ENCODE measurements around the gene KCNJ15. TPM values are rescaled to one million over a fixed set of nuclear protein-coding genes. Genes with fewer than 3 reads are reported as not detected.

KCNJ15 gene
- total RNA-seq, 1 donor from 2014 or later = 2.1 TPM

DNA sequence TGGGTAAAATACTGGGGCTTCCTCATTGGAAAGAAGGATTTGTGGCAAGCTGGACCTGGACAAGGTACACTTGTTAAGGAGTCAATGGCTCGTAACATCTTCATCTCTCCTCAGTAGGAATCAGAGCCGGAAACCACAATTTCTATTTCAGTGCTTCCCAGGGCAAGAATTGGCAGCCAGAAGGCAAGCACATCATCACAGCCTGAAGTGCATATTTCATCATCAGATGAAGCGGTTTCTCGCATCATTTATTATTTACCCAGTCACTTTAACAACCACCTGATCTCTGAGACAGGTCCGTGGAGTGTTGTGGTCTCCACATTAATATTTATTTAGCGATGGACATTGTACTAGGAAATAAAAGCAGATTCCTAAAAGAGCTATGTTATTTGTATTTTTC is 55.0 kb downstream of the KCNJ15 start:
- no peak for TF ChIP-seq CTCF (IDR thresholded peaks at IDR 0.05; ENCODE audit: insufficient read depth, low read length, severe bottlenecking)
- H3K4me3 ChIP-seq (ENCODE audit: low read depth, low read length) = no peak overlapping the region
- DNase-seq (ENCODE audit: low read depth) = peak; percentile 75

DNA sequence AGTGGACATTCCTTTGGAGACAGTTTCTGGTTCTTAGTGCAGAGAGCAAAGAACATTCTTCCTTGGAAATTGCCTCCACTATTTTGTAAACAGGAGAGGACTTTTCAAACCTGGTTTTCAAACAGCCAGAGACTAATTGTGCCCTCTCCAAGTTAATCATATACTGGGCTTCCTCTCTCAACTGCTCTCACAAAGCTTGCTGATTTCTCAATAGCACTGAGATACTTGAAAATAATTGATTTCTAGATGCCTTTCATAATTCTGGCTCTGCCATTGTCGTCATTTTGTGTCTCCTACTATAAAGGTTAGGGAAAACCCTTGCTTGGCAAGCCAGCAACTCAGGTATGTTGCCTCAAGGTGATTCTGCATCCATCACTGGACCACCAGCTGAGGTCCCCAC is 56.0 kb downstream of the KCNJ15 start:
- no peaks in the 10 kb centered on the region for H3K36me3 ChIP-seq (ENCODE audit: control insufficient read depth, insufficient read depth, low read length)
- no peak for TF ChIP-seq CTCF (IDR thresholded peaks at IDR 0.05; ENCODE audit: insufficient read depth, low read length, severe bottlenecking)
- FAIRE-seq = no peak
- H3K27me3 ChIP-seq (ENCODE audit: control insufficient read depth, insufficient read depth, low read length) = no peaks in the 10 kb centered on the region
- H3K4me3 ChIP-seq (ENCODE audit: low read depth, low read length) = no peak overlapping the region
- DNase-seq (ENCODE audit: low read depth) = no peak

More for the DNA sequence above, 55.0 kb downstream of the KCNJ15 start:
- FAIRE-seq = peak; percentile 97
- no peaks in the 10 kb centered on the region for H3K36me3 ChIP-seq (ENCODE audit: control insufficient read depth, insufficient read depth, low read length)
- H3K27me3 ChIP-seq (ENCODE audit: control insufficient read depth, insufficient read depth, low read length) = no peaks in the 10 kb centered on the region

DNA sequence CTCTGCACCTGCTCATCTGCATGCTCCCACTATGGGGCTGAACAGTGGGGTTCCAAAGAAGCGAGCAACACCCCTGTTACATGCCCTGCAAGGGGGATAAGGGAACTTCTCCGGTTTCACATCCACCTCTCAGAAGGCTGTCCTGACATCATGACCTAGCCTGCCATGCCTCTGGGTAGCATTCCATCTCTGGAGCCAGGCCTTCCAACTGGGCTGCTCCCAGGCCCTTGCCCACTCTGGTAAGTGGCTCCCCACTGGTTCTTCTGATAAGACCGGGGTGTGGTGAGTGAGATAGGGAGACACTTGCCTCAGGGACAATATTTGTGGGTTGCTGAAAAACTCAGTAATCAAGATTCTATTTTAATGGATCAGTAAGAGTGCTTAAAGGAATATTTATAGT is 57.8 kb downstream of the KCNJ15 start:
- H3K4me3 ChIP-seq (ENCODE audit: low read depth, low read length) = no peak overlapping the region
- FAIRE-seq (no peak), DNase-seq (ENCODE audit: low read depth) (no peak)
- no peaks in the 10 kb centered on the region for H3K27me3 ChIP-seq (ENCODE audit: control insufficient read depth, insufficient read depth, low read length)
- no peak for TF ChIP-seq CTCF (IDR thresholded peaks at IDR 0.05; ENCODE audit: insufficient read depth, low read length, severe bottlenecking)
- no peaks in the 10 kb centered on the region for H3K36me3 ChIP-seq (ENCODE audit: control insufficient read depth, insufficient read depth, low read length)

DNA sequence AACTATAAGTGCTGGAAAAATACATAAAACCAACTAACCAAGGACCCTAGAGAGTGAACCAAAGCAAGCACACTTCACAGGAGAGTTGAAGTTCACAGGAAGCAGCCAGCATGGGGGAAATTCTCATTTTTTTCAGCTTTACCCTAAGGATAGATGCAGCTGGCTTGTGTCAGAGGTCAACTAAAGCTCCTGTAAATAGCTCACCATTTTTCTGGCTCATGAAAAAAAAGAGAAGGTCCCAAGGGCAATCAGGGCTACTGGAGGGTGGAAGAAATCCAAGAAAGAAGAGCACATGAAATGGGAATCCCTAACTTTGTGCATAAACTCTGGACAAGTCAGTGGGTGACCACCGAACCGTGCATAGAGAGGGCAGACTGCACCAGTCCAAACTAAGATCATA is 58.3 kb downstream of the KCNJ15 start:
- no peaks in the 10 kb centered on the region for H3K36me3 ChIP-seq (ENCODE audit: control insufficient read depth, insufficient read depth, low read length)
- FAIRE-seq (no peak), DNase-seq (ENCODE audit: low read depth) (no peak)
- H3K27me3 ChIP-seq (ENCODE audit: control insufficient read depth, insufficient read depth, low read length) = no peaks in the 10 kb centered on the region
- no peak overlapping the region for H3K4me3 ChIP-seq (ENCODE audit: low read depth, low read length)
- TF ChIP-seq CTCF (IDR thresholded peaks at IDR 0.05; ENCODE audit: insufficient read depth, low read length, severe bottlenecking) = no peak

DNA sequence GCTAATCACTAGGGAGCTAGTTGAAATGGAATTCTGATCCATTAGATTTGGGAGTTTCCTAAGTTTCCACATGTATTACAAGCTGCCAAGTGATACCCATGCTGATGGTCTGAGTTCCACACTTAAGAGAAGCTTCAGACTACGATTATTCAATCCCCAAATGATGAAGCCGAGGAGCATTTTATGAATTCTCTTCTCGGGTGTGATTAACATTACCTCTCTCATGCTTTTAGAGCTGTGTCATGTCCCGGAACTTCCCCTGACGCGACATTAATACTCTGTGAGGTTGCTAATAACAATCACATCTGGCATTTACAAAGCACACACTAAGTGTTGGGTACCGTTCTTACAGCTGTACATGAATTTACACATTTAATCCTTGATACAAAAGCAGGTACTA is 63.0 kb downstream of the KCNJ15 start:
- TF ChIP-seq CTCF (IDR thresholded peaks at IDR 0.05; ENCODE audit: insufficient read depth, low read length, severe bottlenecking) = no peak
- DNase-seq (ENCODE audit: low read depth) = peak; percentile 52
- FAIRE-seq = no peak
- Histone ChIP-seq H3K27me3 (ENCODE audit: control insufficient read depth, insufficient read depth, low read length) (no peaks in the 10 kb centered on the region), H3K36me3 (ENCODE audit: control insufficient read depth, insufficient read depth, low read length) (no peaks in the 10 kb centered on the region), H3K4me3 (ENCODE audit: low read depth, low read length) (no peak overlapping the region)

GRCh38 chr21:38321568-38321967 is 64.8 kb downstream of the KCNJ15 start:
- DNase-seq (ENCODE audit: low read depth) = no peak
- no peak overlapping the region for H3K4me3 ChIP-seq (ENCODE audit: low read depth, low read length)
- H3K36me3 ChIP-seq (ENCODE audit: control insufficient read depth, insufficient read depth, low read length) = no peaks in the 10 kb centered on the region
- no peak for FAIRE-seq
- no peak for TF ChIP-seq CTCF (IDR thresholded peaks at IDR 0.05; ENCODE audit: insufficient read depth, low read length, severe bottlenecking)
- H3K27me3 ChIP-seq (ENCODE audit: control insufficient read depth, insufficient read depth, low read length) = no peaks in the 10 kb centered on the region

Measured in bronchial epithelial cell (primary cell).